Measurements from ENCODE around the gene ZRANB3.
"Not testable (repeated sequence)": the region's sequence is repeated elsewhere in the genome, so short reads cannot be mapped to it uniquely, and the experiment has no call there.

The ZRANB3 gene

DNA sequence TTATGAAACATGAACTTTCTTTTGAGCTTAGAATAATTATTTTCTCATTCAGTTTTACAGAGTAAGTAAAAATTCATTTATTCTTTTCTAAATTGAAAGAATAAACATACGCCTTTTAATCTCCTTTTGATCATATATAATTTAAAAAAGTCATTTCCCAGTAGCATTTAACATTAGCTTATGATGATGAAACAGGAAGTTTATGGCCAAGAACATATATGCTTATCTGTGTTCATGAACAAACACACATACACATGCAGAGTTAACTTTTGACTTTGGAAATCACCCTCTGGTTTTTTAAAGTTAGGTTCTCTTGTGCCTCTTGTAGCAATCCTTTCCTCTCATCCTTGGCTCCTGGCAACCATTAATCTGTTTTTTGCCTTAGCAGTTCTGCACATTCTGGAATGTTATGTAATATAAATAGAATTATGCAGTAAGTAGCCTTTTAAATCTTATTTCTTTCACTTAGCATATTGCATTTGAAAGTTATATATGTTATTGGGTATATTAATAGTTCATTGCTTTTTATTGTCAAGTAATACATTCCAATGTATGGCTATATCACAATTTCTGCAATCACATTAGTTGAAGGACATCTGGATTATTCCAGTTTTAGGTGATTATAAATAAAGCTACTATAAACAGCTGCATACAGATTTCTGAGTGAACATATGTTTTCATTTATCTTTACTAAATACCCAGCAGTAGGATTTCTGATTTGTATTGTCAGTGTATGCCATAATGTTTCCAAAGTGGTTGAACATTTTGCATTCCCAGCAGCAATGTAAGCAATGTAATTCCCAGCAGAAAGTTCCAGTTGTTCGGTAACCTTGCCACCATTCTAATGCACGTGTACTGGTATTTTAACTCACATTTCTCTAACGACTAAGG, 210.3 kb downstream of the ZRANB3 start:
- DNase-seq = no peak

DNA sequence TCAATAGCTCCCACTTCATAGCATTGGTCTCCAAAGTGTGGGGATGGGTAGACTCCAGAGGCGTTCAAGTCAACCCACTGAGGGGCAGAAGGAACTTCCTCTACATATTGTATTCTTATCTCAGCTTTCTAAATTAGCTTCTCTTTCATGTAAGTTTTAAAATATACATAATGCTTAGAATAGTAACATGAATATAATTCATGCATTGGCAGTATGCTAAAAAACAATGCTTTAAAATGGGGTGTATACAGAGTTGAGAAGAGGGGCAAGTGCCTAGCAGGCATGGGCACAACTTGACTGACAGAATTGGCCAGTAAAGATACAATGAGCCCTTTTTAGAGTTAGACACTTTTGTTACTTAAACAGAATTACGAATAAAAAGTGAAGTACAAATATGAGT, 212.2 kb downstream of the ZRANB3 start:
- no peak for DNase-seq

- DNase-seq = no peak
Measured at GRCh38 chr2:135317375-135317774, 213.6 kb downstream of the ZRANB3 start.

- no peak for DNase-seq
Measured at GRCh38 chr2:135311962-135312361, 219.1 kb downstream of the ZRANB3 start.

- DNase-seq = no peak
Measured at GRCh38 chr2:135311268-135311667, 219.8 kb downstream of the ZRANB3 start.

DNA sequence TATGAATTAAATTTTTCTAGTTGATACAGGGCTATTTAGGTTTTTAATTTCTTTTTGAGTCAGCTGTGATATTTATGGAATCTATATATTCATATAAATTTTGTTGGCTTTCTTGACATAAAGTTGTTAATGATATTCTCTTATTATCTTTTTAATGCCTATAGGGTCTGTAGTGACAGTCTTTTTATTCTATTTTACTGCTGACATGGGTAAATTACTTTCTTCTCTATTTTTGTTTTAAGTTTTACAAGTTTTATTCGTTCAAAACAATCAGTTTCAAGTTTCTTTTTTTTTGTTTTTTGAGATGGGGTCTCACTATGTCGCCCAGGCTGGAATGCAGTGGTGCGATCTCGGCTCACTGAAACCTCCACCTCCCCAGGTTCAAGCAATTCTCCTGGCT, 226.3 kb downstream of the ZRANB3 start:
- DNase-seq = no peak

DNA sequence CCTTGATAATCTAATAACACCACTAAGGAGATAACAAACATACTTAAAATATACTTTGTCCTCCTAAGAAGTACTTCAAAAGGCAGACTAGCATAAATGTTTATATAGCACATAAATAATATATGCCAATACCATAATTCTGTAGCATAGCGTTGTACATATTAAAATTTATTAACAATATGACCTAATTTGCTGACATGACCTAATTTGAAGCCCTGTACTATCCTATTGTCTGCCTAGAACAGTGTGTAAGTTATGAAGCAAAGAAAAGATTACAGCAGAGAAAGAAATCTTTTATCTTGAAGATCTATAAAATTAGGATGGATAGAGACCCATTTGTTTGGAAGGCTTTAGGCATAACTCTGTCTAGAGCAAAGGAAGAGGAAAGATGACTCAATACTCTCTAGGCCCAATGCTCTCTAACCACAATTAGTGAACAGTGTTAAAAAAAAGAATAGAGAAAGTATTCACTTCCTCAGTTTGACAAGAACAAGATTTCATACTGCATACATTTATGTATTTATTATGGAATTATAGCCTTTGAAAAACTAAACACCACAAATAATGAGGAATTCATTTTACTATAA, 231.3 kb downstream of the ZRANB3 start:
- DNase-seq = no peak

GRCh38 chr2:135299165-135299564, 231.9 kb downstream of the ZRANB3 start:
- DNase-seq = no peak

GRCh38 chr2:135287121-135287520, 243.9 kb downstream of the ZRANB3 start:
- not testable (repeated sequence) for DNase-seq

DNA sequence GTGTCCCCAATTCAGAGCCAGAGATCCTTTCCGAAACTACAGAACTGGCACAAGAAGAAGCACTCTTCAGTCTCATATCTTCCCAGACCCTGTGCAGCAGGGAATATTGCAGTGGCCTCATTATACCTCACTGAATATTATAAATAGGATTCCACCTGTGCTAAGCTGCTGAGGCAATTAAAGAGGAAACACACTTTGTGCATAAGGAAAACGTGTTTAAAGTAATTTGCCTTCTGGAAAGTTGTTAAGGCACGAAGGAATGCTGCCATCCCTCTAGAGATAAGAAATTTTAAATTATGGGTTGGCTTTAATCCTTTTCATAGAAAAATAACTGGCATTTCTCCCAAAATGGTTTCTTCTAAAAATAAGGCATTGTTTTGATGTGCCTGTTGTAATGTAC, 245.6 kb downstream of the ZRANB3 start:
- no peak for DNase-seq

DNA sequence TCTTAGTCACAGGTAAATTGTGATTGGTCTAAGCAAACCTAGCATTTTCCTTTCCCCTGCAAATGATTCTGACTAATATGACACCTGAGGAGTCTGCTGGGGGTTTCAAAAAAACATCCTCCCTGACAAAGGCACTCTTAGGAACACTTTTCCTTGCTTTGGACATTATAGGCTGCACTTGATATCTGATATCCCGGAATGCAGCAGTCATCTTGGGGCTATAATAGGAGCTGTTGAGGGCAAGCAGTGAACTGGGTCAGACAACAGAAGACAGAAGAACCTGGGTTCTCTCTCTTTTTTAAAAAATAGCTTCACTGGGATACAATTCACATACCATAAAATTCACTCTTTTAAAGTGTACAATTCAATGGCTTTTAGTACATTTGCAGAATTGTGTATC, 249.6 kb downstream of the ZRANB3 start:
- DNase-seq = no peak

- DNase-seq = no peak
Measured at GRCh38 chr2:135279209-135279608, 251.8 kb downstream of the ZRANB3 start.

DNA sequence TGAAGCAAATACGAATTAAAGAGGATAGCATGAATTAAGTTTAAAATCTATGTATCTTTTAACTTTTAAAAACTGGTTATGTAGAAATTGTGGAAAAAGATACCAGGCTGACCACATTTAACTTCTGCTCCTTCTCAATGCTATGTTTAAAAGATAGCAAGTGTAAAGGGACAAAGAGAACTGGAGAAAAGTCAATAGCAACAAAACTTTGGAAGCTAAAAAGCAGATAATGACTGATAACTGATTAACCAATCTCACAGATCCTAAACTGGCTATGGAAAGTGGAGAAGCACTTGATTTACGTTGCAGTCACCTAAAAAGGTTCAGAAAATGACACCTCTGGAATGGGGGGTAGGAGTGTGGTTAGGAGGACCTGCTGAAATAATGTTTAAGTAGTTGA, 254.5 kb downstream of the ZRANB3 start:
- DNase-seq = no peak

DNA sequence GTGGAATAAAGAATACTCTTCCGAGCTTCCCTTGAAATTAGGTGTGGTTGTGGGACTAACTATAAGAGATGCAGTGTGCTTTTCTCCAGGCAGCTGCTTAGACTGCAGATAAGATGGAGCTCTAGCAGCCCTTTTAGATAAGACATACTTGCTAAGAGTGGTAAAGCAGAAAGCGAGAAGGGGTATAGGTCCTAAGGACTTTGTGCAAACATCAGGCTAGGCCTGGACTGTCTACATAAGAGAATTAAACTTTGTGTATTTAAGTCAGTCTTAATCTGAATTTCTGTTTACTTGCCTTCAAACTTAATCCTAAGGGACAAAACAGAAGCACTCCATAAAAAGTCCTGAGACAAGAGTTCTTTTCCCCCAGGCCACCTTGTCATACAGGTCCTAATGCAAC, 260.0 kb downstream of the ZRANB3 start:
- no peak for DNase-seq

- no peak for DNase-seq
Measured at GRCh38 chr2:135265960-135266490, 265.0 kb downstream of the ZRANB3 start.

DNA sequence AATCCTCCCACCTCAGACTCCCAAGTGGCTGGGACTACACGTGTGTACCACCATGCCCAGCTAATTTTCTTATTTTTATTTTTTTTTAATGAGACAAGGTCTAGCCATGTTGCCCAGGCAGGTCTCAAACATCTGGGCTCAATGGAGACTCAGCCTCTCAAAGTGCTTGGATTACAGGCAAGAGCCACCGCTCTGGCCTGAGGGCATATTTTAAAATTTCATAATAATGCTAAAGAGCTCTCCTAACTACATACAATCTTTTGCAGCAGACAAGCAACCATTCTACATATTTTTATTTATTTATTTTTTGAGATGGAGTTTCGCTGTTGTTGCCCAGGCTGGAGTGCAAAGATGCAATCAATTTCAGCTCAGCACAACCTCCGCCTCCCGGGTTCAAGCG, 271.9 kb downstream of the ZRANB3 start:
- DNase-seq = no peak

DNA sequence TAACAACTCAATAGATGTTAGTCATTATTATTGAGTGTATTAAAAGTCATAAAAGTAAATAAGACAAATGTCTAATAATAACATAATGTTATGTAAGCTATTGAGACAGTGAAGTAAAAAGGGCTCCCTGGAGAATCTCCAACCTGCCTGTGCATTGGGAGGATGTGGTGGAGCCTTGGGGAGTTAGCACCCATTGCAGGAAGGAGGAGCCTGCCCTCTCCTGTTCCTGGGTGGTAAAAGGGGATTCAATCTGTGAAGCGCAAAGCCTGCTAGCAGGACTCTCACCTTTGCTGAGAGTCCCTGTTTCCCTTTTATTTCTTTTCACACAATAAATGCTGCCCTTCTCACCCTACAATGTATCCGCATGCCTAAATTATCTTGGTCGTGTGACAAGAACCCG, 272.8 kb downstream of the ZRANB3 start:
- DNase-seq = no peak

DNA sequence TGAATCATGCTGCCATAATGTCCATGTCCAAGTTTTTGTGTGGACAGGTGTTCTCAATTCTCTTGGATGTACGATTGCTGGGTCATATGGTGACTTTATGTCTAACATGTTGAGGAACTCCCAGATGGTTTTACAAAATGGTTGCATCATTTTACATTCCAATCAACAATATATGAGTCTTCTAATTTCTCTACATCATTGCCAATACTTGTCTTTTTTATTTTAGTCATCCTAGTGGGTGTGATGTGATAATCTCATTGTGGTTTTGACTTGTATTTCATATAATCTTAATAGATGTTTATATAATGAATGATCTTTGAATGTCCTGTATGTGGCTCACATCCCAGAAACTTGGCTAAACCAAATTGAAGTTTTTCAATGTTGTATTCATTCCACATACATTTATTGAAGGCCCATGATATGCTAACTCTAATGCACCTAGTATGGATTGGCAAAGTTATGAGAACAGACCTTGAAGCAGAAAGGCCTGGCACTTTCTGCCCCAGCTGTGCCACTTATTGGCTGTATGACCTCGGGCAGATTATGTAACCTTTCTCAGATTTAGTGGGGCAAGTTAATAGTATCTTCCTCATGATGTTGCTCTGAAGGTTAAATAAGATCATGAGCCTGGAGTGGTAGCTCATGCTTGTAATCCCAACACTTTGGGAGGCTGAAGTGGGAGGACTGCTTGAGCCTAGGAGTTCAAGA, 273.5 kb downstream of the ZRANB3 start:
- no peak for DNase-seq

DNA sequence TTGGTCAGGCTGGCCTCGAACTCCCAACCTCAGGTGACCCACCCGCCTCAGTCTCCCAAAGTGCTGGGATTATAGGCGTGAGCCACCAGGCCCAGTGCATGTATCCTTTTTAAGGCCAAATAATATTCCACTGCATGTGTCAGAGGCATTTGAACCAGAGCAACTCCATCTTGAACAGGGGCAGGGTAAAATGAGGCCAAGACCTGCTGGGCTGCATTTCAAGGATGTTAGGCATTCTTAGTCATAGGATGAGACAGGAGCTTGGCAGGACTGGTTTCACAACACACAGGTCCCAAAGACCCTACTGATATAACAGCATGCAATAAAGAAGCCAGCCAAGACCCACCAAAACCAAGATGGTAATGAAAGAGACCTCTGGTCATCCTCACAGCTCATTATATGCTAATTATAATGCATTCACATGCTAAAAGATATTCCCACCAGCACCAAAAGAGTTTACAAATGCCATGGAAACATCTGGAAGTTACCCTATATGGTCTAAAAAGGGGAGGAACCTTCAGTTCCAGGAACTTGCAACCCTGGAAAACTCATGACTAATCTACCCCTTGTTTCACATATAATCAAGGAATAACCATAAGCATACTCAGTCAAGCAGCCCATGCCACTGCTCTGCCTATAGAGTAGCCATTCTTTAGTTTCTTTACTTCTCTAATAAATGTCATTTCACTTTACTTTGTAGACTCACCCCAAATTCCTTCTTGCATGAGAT, 274.3 kb downstream of the ZRANB3 start:
- no peak for DNase-seq

- no peak for DNase-seq
Measured at GRCh38 chr2:135255208-135255607, 275.8 kb downstream of the ZRANB3 start.

- no peak for DNase-seq
Measured at GRCh38 chr2:135252805-135253458, 278.1 kb downstream of the ZRANB3 start.

DNA sequence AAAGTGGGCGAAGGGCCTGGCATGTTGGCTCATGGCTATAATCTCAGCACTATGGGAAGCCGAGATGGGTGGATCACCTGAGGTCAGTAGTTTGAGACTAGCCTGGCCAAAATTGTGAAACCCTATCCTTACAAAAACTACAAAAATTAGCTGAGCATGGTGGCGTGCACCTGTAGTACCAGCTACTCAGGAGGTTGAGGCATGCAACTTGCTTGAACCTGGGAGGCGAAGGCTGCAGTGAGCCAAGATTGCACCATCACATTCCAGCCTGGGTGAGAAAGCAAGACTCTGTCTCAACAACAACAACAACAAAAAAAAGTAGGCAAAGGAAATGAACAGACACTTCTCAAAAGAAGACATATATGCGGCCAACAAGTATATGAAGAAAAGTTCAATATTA, 282.4 kb downstream of the ZRANB3 start:
- DNase-seq = no peak

Measured in activated CD4-positive, alpha-beta T cell treated with anti-CD3 and anti-CD28 coated beads for 1 hour (primary cell).